Measurements from ENCODE around the gene BCAT1. TPM values are rescaled to one million over a fixed set of nuclear protein-coding genes. Genes with fewer than 3 reads are reported as not detected.

The BCAT1 gene
- total RNA-seq, 2 donors from 2014 or later = 3.4 to 13.1 TPM

DNA sequence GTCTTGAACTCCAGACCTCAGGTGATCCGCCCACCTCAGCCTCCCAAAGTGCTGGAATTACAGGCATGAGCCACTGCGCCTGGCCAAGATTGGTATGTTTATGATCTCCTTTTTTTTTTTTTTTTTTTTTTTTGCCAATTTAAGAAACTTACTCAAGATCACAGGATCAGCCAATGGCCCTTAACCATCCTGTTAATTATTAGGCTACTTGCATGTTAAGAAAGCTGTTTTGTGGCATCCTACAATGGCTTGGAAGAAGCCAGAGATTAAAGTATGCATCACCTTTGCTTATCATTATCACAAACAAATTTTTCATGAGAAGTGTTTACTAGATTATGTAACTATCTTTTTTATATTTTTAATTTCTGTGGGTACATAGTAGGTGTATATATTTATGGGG, 140.2 kb downstream of the BCAT1 start:
- no peaks in the 10 kb centered on the region for H3K27me3 ChIP-seq
- H3K27ac ChIP-seq = no peak overlapping the region
- DNase-seq (ENCODE audit: low spot score) = no peak
- no peaks in the 10 kb centered on the region for H3K36me3 ChIP-seq
- H3K4me3 ChIP-seq = no peak overlapping the region
- TF ChIP-seq, protein P1, sequence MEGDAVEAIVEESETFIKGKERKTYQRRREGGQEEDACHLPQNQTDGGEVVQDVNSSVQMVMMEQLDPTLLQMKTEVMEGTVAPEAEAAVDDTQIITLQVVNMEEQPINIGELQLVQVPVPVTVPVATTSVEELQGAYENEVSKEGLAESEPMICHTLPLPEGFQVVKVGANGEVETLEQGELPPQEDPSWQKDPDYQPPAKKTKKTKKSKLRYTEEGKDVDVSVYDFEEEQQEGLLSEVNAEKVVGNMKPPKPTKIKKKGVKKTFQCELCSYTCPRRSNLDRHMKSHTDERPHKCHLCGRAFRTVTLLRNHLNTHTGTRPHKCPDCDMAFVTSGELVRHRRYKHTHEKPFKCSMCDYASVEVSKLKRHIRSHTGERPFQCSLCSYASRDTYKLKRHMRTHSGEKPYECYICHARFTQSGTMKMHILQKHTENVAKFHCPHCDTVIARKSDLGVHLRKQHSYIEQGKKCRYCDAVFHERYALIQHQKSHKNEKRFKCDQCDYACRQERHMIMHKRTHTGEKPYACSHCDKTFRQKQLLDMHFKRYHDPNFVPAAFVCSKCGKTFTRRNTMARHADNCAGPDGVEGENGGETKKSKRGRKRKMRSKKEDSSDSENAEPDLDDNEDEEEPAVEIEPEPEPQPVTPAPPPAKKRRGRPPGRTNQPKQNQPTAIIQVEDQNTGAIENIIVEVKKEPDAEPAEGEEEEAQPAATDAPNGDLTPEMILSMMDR (IDR thresholded peaks at IDR 0.05) = no peak
- H3K9me3 ChIP-seq = peaks cover 0 to 4% of the 10 kb centered on the region in 2 donors
- no peaks in the 10 kb centered on the region for H3K4me1 ChIP-seq

DNA sequence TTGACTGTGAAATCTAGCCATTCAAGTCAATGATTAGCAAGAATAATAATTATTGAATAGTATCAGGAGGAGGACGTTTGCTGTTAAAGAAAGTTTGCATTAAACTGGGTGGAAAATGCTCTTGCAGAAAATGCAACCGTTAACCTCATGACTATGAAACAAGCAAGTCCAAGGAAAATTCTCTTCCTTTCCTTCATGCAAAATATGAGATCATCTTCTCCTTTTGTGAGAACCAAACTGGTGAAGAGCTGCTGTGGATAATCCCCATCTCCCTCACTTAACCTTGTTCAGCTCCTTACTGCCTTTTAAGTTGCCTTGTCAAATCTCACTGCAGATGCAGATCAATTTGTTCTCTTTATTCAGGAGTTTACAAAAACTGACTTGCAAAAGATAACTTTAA, 142.5 kb downstream of the BCAT1 start:
- peaks cover 0 to 4% of the 10 kb centered on the region in 2 donors for H3K9me3 ChIP-seq
- H3K27me3 ChIP-seq = no peaks in the 10 kb centered on the region
- no peak overlapping the region for H3K27ac ChIP-seq
- DNase-seq (ENCODE audit: low spot score) = no peak
- no peaks in the 10 kb centered on the region for H3K4me1 ChIP-seq
- H3K4me3 ChIP-seq = no peak overlapping the region
- H3K36me3 ChIP-seq = no peaks in the 10 kb centered on the region
- TF ChIP-seq, protein P1 (IDR thresholded peaks at IDR 0.05) = no peak

DNA sequence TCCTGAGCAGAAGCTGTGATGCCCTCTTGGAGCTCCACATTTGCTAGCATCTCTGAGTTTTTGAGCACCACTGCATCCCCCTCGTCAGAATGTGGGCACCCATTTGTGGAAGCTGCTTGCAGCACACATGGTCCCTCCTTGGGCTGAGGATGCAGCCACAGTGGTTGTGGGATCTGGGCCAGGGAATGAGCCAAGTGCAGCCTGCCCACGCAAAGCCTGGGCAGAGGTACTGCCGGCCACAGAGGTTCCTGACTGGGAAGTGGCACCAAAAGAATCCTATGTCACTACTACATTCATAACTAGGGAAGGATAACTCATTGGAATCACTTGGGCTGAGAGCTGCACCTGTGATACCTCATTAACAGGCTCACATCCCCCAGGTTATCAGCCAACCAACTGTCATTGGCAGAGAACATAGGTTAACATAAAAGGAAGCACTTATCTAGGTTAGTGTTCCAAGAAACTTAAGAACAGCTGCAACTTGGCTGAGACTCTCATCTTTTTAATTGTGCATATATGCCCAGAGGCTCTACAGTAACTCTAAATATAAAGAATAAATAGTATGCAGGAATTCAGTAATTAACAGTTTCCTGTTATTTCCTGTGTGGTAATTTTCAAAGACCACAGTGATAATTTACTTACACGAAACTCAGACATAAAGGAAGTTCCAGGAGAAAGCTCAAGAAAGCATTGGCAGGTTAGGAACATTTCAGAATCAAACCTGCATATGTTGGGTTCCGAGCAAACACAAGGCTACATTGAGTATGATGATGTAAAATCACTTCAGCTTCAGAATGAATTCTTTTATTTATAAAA, 145.3 kb downstream of the BCAT1 start:
- Histone ChIP-seq H3K36me3 (no peaks in the 10 kb centered on the region), H3K4me1 (no peaks in the 10 kb centered on the region), H3K9me3 (peaks cover 0 to 4% of the 10 kb centered on the region in 2 donors), H3K27me3 (no peaks in the 10 kb centered on the region), H3K4me3 (no peak overlapping the region), H3K27ac (no peak overlapping the region)
- DNase-seq (ENCODE audit: low spot score) = no peak
- TF ChIP-seq, protein P1 (IDR thresholded peaks at IDR 0.05) = no peak

DNA sequence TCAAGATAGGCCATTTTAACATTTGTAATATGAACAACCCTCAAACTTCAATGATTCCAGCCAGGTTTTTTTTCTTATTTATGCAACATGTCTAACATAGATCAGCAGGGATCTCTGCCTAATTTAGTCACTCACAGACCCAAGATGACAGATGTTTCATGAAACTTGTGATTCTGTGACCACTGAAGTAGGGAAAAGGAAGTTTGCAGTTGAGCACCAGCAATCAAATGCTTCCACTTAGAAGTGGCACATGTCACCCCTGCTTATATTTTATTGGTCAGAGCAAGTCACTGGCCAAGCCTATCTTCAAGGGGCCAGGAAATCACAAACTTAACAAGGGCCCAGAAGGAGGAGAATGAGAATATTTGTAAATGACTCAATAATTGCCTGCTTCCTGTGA, 150.6 kb downstream of the BCAT1 start:
- H3K9me3 ChIP-seq = no peaks in the 10 kb centered on the region
- H3K36me3 ChIP-seq = no peaks in the 10 kb centered on the region
- no peak overlapping the region for H3K27ac ChIP-seq
- no peak overlapping the region for H3K4me3 ChIP-seq
- no peaks in the 10 kb centered on the region for H3K27me3 ChIP-seq
- no peak for DNase-seq (ENCODE audit: low spot score)
- H3K4me1 ChIP-seq = peaks cover 0 to 7% of the 10 kb centered on the region in 2 donors
- TF ChIP-seq, protein P1 (IDR thresholded peaks at IDR 0.05) = no peak

DNA sequence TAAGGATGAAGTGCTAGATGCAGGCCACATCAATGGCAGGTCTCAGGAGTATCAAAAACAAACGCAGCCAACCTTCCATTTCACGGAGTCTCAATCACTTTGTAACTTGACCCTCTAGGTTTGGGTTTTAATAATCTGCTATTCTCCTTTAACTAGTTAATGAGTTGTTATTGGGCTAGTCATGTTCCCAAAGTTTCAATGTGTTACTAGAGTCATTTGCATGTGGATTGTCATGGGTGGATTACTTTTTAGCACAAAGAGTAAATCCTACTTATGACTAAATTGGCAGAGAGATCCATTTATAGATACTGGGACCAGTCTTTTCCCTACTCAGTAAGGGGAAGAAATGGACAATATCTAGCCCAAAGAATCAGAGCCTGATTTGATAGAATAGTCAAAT, 151.0 kb downstream of the BCAT1 start:
- no peak overlapping the region for H3K27ac ChIP-seq
- TF ChIP-seq, protein P1 (IDR thresholded peaks at IDR 0.05) = no peak
- H3K9me3 ChIP-seq = no peaks in the 10 kb centered on the region
- no peak overlapping the region for H3K4me3 ChIP-seq
- peaks cover 0 to 7% of the 10 kb centered on the region in 2 donors for H3K4me1 ChIP-seq
- no peak for DNase-seq (ENCODE audit: low spot score)
- no peaks in the 10 kb centered on the region for H3K36me3 ChIP-seq
- no peaks in the 10 kb centered on the region for H3K27me3 ChIP-seq

DNA sequence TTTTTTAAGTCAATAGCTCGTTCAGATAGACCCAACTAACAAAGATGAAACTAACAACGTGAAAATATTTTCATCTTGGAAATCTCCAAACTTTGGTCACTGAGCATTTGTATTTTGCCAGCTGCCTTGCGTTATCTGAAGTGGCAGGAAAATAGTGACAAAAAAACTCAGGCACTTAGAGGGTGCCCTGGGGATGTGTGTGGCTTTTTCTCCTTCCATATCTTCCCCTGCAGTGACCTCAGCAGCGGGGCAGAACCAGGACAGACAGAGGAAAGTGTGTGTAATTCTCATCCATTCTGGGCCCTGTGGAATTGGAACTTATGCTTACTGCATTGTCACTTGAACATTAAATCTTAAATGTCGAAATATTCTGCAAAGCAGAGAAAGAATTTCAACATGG, 152.0 kb downstream of the BCAT1 start:
- Histone ChIP-seq H3K27me3 (no peaks in the 10 kb centered on the region), H3K27ac (no peak overlapping the region), H3K36me3 (no peaks in the 10 kb centered on the region), H3K4me3 (no peak overlapping the region), H3K4me1 (peaks cover 0 to 7% of the 10 kb centered on the region in 2 donors), H3K9me3 (no peaks in the 10 kb centered on the region)
- DNase-seq (ENCODE audit: low spot score) = no peak
- TF ChIP-seq, protein P1 (IDR thresholded peaks at IDR 0.05) = no peak

Measured in right atrium auricular region (tissue), 2 donors.